Ascending aorta (tissue), 2 donors: ENCODE measurements around the gene VTN. TPM values are rescaled to one million over a fixed set of nuclear protein-coding genes. Genes with fewer than 3 reads are reported as not detected.

Experiments used
- DNase-seq, 2 donors: peaks; one replicate each; pipeline ENCODE4 v3.0.0-alpha.2; 2019; ENCODE audit warnings: low spot score in 2 of 2
- H3K27ac ChIP-seq, 2 donors: fragments of 200-600 bp; sonication (generic); one replicate each; pipeline ENCODE4 v1.5.1; 2016 to 2017; ENCODE audit warnings: mild to moderate bottlenecking in 1 of 2
- H3K27me3 ChIP-seq: fragments of 200-600 bp; sonication (generic); one replicate; pipeline ENCODE4 v1.5.1; 2017
- H3K36me3 ChIP-seq, 2 donors: fragments of 200-600 bp; sonication (generic); one replicate each; pipeline ENCODE4 v1.5.1; 2016
- H3K4me1 ChIP-seq, 2 donors: fragments of 200-600 bp; sonication (generic); one replicate each; pipeline ENCODE4 v1.5.1; 2016 to 2017; ENCODE audit warnings: mild to moderate bottlenecking in 1 of 2
- H3K4me3 ChIP-seq, 2 donors: fragments of 200-600 bp; sonication (generic); one replicate each; pipeline ENCODE4 v1.5.1; 2016 to 2017; ENCODE audit warnings: mild to moderate bottlenecking in 1 of 2
- H3K9me3 ChIP-seq, 2 donors: fragments of 200-600 bp; sonication (generic); one replicate each; pipeline ENCODE4 v1.5.1; 2016
- intact Hi-C: fragments of 100-400 bp; cut with DNase I; formaldehyde crosslinking; loops from one replicate; pipeline ENCODE4 v1.15.1; 2023
- total RNA-seq: library from RNA; depleted of rRNA; stranded (reverse); fragments of >200 nt; gene quantifications from one replicate; pipeline ENCODE4 v1.1.0, GENCODE V29; 2016
- TF ChIP-seq, protein P1 (sequence below), 3 experiments: fragments of 200-600 bp in 2 of 3; fragments of 450-650 bp in 1 of 3; sonication (generic) in 2 of 3; IDR thresholded peaks; one replicate each; pipeline ENCODE4 v1.5.1; 2016 to 2019; ENCODE audit warnings: antibody characterized with exemption in 3 of 3, mild to moderate bottlenecking in 1 of 3, moderate library complexity in 1 of 3

Gene VTN
- total RNA-seq, 1 donor from 2014 or later = 7.5 TPM

DNA sequence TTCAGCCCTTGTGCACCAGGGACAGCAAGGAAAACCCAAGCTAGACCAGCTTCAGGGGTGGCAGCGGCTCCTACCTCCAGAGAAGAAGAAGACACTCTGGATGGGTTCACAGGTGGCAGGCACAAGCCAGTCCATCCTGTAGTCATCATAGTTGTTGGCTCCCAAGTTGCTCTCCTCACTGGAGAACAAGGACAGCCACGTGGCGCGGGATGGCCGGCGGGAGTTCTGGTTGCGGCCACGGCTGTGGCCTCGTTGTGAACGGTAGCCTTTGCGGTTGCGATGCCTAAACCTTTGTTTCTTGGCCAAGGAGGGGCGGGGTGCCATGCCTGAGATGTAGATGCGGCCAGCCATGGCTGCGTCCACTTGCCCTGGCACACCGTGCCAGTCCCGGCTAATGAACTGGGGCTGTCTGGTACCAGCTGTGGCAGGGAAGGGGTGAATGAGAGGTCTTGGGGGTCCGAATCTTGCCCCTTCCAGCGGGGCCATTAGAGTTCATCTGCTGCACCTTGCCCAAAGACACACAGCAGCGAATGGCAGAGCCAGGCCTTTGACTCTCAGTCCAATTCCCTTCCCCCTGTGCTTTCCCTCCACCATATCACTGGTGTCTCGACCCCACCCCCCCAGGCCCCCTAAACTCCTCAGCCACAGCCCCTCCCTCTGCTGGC, 2.3 kb downstream of the VTN start:
- Histone ChIP-seq H3K4me1 (peaks cover 7 to 8% of the 10 kb centered on the region in 2 donors), H3K4me3 (no peak overlapping the region), H3K27me3 (no peaks in the 10 kb centered on the region), H3K9me3 (no peaks in the 10 kb centered on the region), H3K27ac (no peak overlapping the region), H3K36me3 (peaks cover 11 to 19% of the 10 kb centered on the region in 2 donors)
- intact Hi-C loops = no loop called here
- TF ChIP-seq, protein P1, sequence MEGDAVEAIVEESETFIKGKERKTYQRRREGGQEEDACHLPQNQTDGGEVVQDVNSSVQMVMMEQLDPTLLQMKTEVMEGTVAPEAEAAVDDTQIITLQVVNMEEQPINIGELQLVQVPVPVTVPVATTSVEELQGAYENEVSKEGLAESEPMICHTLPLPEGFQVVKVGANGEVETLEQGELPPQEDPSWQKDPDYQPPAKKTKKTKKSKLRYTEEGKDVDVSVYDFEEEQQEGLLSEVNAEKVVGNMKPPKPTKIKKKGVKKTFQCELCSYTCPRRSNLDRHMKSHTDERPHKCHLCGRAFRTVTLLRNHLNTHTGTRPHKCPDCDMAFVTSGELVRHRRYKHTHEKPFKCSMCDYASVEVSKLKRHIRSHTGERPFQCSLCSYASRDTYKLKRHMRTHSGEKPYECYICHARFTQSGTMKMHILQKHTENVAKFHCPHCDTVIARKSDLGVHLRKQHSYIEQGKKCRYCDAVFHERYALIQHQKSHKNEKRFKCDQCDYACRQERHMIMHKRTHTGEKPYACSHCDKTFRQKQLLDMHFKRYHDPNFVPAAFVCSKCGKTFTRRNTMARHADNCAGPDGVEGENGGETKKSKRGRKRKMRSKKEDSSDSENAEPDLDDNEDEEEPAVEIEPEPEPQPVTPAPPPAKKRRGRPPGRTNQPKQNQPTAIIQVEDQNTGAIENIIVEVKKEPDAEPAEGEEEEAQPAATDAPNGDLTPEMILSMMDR (IDR thresholded peaks at IDR 0.05) = no peak
- no peak for DNase-seq

DNA sequence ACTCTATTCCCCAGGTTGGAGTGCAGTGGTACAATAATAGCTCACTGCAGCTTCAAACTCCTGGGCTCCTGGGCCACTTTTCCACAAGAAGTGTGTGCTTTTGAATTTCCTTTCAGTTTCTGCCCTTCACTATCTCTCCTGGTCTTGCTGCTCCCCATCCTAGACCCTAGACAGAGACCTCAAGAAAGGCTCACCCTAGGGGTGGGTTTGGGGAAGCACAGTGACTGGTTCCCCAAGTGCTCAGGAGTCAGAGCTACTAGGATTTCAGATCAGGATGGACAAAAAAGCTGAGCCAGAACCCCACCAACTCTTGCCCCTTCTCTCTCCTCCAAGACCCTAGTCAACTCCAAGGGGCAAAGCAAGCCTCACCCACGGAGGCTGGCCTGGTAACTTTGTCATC, 3.5 kb downstream of the VTN start:
- TF ChIP-seq, protein P1 (IDR thresholded peaks at IDR 0.05) = no peak
- intact Hi-C loops = no loop called here
- Histone ChIP-seq H3K4me3 (no peak overlapping the region), H3K27ac (no peak overlapping the region), H3K4me1 (peaks cover 0 to under 1% of the 10 kb centered on the region in 2 donors), H3K36me3 (peaks cover 22 to 31% of the 10 kb centered on the region in 2 donors), H3K27me3 (no peaks in the 10 kb centered on the region), H3K9me3 (no peaks in the 10 kb centered on the region)
- DNase-seq = no peak

DNA sequence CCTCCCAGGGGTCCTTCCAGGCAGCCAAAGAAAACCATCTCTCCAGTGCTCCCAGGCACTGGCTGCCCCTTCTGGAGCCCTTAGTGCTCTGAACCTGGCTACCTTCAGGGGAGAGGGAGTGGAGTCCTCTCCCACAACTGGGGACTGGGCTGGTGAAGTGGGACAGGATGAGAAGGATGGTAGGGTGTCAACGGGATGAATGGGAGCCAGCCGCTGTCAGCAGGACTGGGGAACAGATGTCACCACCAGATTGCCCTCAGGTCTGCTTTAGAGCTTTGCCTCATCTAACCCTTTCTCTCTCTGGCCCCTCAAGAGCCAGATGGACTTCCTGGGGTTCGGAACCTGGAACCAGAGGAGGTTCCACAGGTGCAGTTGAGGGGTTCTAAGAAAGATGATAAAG, 4.6 kb downstream of the VTN start:
- TF ChIP-seq, protein P1 (IDR thresholded peaks at IDR 0.05) = no peak
- Histone ChIP-seq H3K4me1 (no peaks in the 10 kb centered on the region), H3K9me3 (no peaks in the 10 kb centered on the region), H3K27ac (no peak overlapping the region), H3K4me3 (no peak overlapping the region), H3K36me3 (peaks cover 33 to 42% of the 10 kb centered on the region in 2 donors), H3K27me3 (no peaks in the 10 kb centered on the region)
- intact Hi-C loops = no loop called here
- no peak for DNase-seq

DNA sequence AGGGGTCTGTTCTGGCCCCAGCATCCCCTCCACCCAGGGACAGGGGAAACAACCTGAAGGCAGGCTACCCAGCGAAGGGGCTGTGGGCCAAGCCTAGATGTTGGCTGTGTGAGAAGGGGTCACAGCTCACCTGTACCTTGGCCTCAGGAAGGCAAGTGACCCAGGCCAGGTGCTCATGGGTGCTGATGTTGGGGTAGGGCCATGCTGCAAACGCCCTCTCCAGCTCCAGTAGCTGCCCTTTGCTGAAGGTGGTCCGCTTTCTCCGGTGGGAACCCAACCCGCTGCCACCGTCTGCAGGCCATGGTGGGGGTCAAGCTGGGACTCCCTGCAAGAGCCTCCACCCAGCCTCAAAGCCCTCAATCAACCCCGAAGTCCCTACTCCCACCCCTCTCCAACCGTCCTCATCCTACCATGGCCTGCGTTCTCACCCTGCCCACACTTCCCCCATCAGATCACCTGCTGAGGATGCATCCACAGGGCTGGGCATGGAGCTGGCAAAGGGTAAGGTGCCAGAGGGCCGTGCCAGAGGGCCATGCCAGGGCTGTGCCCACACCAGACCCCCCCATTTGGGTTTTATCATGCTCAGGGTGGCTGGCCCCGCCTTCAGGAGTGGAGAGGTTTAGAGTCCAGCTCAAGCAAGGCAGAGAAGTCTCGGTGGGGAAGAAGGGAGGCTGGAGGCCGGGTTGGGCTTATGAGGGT, 5.3 kb downstream of the VTN start, which contains the start of gene SEBOX:
Gene SEBOX, minus strand, starts transcription at position 535 of the 699 bp plus-strand sequence. Its CDS starts 48 bp downstream, at position 487.
- no peaks in the 10 kb centered on the region for H3K4me1 ChIP-seq
- DNase-seq = no peak
- no peaks in the 10 kb centered on the region for H3K27me3 ChIP-seq
- TF ChIP-seq, protein P1 (IDR thresholded peaks at IDR 0.05) = no peak
- H3K9me3 ChIP-seq = no peaks in the 10 kb centered on the region
- intact Hi-C loops = no loop called here
- H3K4me3 ChIP-seq = no peak within 1 kb of the TSS
- peaks cover 40 to 49% of the 10 kb centered on the region in 2 donors for H3K36me3 ChIP-seq
- H3K27ac ChIP-seq = no peak within 1 kb of the TSS

DNA sequence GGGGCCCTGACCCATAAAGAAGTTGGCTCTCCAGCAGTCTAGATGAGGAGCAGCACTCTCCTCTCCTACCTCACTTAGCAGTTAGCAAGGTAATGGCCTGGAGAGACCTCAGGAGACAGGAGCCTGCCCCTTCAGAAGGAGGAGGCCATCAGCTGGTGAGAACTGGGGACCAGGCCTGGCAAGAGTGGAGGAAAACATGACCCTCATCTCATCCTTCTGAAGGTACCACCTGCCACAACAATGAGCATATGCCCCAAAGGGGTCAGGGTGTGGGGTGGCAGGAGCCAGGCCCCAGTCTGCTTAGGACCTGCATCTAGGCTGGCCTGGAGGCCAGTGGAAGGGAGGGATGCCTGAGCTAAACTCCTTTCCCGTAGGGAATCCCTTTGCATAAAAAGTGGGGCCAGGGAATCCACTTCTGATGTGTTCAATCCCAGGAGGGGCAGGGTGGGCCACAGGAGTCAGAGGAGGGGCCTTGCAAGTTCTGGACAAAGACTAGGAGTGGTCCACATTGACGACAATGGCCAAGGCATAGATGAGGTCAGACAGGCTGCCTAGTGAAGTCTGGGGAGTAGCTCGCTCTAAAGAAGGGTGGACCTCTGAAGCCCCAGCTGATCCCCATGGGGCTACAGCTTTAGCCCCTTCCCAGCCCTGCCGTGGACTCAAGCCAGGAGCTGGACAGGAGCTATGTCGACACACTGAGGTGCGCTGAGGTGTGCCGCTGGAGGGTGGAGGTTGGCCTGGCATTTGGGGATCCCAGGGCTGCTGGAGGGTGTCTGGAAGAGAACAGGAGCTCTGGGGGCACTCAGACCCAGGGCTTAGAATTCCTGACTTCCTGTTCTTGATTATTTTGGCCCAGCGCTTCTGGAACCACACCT, 6.1 kb downstream of the VTN start:
- Histone ChIP-seq H3K27me3 (no peaks in the 10 kb centered on the region), H3K4me1 (no peaks in the 10 kb centered on the region), H3K36me3 (peaks cover 43 to 56% of the 10 kb centered on the region in 2 donors), H3K9me3 (no peaks in the 10 kb centered on the region), H3K4me3 (no peak overlapping the region), H3K27ac (no peak overlapping the region)
- TF ChIP-seq, protein P1 (IDR thresholded peaks at IDR 0.05) = no peak
- DNase-seq = no peak
- intact Hi-C loops = no loop called here
